ENCODE results near the gene CYP8B1. TPM values are rescaled to one million over a fixed set of nuclear protein-coding genes. Genes with fewer than 3 reads are reported as not detected.
"Not testable (repeated sequence)": the region's sequence is repeated elsewhere in the genome, so short reads cannot be mapped to it uniquely, and the experiment has no call there.

Gene CYP8B1
- total RNA-seq, 4 donors from 2014 or later = 0.19 to 0.36 TPM; not detected in 2

- no peak for ATAC-seq (ENCODE audit: low FRiP score)
- TF ChIP-seq, protein P1, sequence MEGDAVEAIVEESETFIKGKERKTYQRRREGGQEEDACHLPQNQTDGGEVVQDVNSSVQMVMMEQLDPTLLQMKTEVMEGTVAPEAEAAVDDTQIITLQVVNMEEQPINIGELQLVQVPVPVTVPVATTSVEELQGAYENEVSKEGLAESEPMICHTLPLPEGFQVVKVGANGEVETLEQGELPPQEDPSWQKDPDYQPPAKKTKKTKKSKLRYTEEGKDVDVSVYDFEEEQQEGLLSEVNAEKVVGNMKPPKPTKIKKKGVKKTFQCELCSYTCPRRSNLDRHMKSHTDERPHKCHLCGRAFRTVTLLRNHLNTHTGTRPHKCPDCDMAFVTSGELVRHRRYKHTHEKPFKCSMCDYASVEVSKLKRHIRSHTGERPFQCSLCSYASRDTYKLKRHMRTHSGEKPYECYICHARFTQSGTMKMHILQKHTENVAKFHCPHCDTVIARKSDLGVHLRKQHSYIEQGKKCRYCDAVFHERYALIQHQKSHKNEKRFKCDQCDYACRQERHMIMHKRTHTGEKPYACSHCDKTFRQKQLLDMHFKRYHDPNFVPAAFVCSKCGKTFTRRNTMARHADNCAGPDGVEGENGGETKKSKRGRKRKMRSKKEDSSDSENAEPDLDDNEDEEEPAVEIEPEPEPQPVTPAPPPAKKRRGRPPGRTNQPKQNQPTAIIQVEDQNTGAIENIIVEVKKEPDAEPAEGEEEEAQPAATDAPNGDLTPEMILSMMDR (IDR thresholded peaks at IDR 0.05) = no peak
- DNase-seq (ENCODE audit: low spot score) = no peak
Measured at GRCh38 chr3:42887084-42887483, 11.4 kb upstream of the CYP8B1 start.

DNA sequence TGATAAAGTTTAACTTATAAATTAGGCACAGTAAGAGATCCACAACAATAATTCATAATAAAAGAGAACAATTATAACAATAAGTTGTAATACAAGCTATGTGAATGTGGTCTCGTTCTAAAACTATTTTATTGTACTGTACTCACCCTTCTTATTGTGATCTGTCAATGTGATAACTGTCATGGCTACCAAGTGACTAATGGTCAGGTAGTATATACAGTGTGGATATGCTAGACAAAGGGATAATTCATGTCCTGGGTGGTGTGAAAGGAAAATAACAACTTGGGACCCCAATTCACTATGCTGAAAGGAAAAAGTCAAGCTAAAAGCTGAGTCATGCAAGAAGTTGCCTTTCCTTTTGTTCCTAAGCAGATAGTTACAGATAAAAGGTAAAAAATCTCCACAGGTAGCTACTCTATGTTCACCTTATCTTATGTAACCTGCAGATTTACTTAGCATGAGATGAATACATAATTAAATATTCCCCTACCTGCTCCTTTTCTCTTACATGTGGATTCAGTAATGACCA is 10.7 kb upstream of the CYP8B1 start:
- DNase-seq (ENCODE audit: low spot score) (no peak), ATAC-seq (ENCODE audit: low FRiP score) (no peak)
- TF ChIP-seq, protein P1 (IDR thresholded peaks at IDR 0.05) = no peak

DNA sequence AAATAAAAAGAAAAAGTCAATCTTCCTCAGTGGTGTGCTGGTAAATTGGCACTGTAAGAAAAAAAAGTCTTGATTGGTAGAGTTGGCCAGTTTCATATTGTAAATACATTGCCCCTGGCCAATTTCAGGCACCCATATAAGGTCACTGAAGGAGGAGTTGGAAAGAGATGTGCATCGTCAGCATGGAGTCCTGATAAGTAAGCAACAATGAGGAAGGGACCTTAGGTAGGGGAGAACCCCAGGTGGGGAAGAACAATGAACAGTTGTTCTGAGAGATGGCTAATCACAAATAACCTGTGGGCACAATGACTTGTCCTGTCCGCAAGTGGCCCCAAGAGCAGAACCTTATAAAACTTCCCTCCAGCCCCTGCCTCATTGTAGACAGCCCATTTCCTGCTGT is 8.6 kb upstream of the CYP8B1 start:
- TF ChIP-seq, protein P1 (IDR thresholded peaks at IDR 0.05) = no peak
- ATAC-seq (ENCODE audit: low FRiP score) (no peak), DNase-seq (ENCODE audit: low spot score) (no peak)

DNA sequence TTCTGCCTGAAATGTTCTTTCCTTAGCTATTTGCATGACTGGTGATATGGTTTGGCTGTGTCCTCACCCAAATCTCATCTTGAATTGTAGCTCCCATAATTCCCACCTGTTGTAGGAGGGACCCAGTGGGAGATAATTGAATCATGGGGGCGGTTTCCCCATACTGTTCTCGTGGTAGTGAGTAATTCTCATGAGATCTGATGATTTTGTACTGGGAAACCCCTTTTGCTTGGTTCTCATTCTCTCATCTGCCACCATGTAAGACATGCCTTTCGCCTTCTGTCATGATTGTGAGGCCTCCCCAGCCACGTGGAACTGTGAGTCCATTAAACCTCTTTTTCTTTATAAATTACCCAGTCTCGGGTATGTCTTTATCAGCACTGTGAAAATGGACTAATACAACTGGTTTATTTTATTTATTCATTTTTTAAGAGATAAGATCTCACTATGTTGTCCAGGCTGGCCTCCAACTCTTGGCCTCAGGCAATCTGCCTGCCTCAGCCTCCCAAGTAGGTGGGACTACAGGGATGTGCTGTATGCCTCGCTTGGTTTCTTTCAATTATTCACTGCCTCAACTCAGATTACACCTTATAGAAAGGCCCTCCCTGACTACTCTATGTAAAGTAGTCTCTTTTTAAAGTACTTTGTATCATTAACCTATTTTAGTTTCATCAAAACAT is 7.7 kb upstream of the CYP8B1 start:
- not testable (repeated sequence) for DNase-seq (ENCODE audit: low spot score); ATAC-seq (ENCODE audit: low FRiP score)

GRCh38 chr3:42880601-42881451 is 5.1 kb upstream of the CYP8B1 start:
- peak; percentile 93 for ATAC-seq (ENCODE audit: low FRiP score)
- TF ChIP-seq, protein P1 (IDR thresholded peaks at IDR 0.05) = peak in 2 of 3 donors; percentile 67 to 76
- peak; percentile 54 for DNase-seq (ENCODE audit: low spot score)

DNA sequence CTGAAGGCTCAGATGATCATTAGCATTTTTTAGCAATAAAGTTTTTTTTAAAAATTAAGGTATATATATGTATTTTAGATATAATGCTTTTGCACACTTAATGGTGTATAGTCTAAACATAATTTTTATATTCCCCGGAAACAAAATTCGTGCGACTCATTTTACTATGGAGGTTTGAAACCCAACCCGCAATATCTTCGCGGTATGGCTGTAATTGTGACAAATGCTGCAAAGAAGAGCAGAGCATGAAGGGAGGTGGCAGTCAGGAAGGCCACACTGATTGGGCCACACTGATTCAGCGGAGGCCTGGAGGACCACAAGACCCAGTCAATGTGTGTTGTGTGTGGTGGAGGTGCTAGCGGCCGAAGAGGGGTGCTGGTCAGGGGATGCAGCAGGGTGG is 4.5 kb upstream of the CYP8B1 start:
- no peak for DNase-seq (ENCODE audit: low spot score)
- TF ChIP-seq, protein P1 (IDR thresholded peaks at IDR 0.05) = no peak

GRCh38 chr3:42877881-42878280 is 2.2 kb upstream of the CYP8B1 start:
- TF ChIP-seq, protein P1 (IDR thresholded peaks at IDR 0.05) = no peak
- DNase-seq (ENCODE audit: low spot score) = no peak
- ATAC-seq (ENCODE audit: low FRiP score) = no peak

More for the DNA sequence above, 4.5 kb upstream of the CYP8B1 start:
- ATAC-seq (ENCODE audit: low FRiP score) = no peak

Data from omental fat pad (tissue), 4 donors.